ENCODE measurements around the gene TP53I11. TPM values are rescaled to one million over a fixed set of nuclear protein-coding genes. Genes with fewer than 3 reads are reported as not detected.

TP53I11 gene
- total and polyA plus RNA-seq, 9 of the 15 experiments (the other 6 are each of a cell fraction or from before 2014, with no cell fraction given) = 0.14 to 2.5 (median 1.2) TPM; not detected in 2

GRCh38 chr11:44936525-44936924 lies 14.2 kb downstream of the TP53I11 start (continued):
- TF ChIP-seq CEBPG (CRISPR knock-in tag; IDR thresholded peaks at IDR 0.05) (no peak), CEBPG (tag; conservative IDR thresholded peaks at IDR 0.05 in 1 of 2, IDR thresholded peaks at IDR 0.05 in 1 of 2) (no peak), KDM5B (IDR thresholded peaks at IDR 0.05; ENCODE audit: insufficient replicate concordance, low read depth, low read length) (no peak), FOXK1 (CRISPR knock-in tag; IDR thresholded peaks at IDR 0.05; ENCODE audit: borderline replicate concordance) (no peak), ILF3 (IDR thresholded peaks at IDR 0.05; ENCODE audit: borderline replicate concordance) (no peak), BHLHE40 (IDR thresholded peaks at IDR 0.05; ENCODE audit: low read length) (no peak), RERE (CRISPR knock-in tag; IDR thresholded peaks at IDR 0.05; ENCODE audit: borderline replicate concordance) (0 out of 2 replicates have a peak, but pooled peaks have one; percentile 23), NFRKB (IDR thresholded peaks at IDR 0.05; ENCODE audit: low read depth) (no peak), KAT7 (CRISPR knock-in tag; IDR thresholded peaks at IDR 0.05; ENCODE audit: borderline replicate concordance) (no peak), SRSF3 (IDR thresholded peaks at IDR 0.05; ENCODE audit: insufficient read depth, low read length) (no peak), FOSL1 (tag; conservative IDR thresholded peaks at IDR 0.05) (no peak), SETDB1 (IDR thresholded peaks at IDR 0.05; ENCODE audit: low read length) (no peak), TEAD1 (CRISPR knock-in tag; IDR thresholded peaks at IDR 0.05) (no peak), SMARCC2 (IDR thresholded peaks at IDR 0.05; ENCODE audit: low read depth) (no peak), GABPB2 (CRISPR knock-in tag; conservative IDR thresholded peaks at IDR 0.05) (no peak), ARNT (IDR thresholded peaks at IDR 0.05) (no peak)
- TF ChIP-seq, protein P1, sequence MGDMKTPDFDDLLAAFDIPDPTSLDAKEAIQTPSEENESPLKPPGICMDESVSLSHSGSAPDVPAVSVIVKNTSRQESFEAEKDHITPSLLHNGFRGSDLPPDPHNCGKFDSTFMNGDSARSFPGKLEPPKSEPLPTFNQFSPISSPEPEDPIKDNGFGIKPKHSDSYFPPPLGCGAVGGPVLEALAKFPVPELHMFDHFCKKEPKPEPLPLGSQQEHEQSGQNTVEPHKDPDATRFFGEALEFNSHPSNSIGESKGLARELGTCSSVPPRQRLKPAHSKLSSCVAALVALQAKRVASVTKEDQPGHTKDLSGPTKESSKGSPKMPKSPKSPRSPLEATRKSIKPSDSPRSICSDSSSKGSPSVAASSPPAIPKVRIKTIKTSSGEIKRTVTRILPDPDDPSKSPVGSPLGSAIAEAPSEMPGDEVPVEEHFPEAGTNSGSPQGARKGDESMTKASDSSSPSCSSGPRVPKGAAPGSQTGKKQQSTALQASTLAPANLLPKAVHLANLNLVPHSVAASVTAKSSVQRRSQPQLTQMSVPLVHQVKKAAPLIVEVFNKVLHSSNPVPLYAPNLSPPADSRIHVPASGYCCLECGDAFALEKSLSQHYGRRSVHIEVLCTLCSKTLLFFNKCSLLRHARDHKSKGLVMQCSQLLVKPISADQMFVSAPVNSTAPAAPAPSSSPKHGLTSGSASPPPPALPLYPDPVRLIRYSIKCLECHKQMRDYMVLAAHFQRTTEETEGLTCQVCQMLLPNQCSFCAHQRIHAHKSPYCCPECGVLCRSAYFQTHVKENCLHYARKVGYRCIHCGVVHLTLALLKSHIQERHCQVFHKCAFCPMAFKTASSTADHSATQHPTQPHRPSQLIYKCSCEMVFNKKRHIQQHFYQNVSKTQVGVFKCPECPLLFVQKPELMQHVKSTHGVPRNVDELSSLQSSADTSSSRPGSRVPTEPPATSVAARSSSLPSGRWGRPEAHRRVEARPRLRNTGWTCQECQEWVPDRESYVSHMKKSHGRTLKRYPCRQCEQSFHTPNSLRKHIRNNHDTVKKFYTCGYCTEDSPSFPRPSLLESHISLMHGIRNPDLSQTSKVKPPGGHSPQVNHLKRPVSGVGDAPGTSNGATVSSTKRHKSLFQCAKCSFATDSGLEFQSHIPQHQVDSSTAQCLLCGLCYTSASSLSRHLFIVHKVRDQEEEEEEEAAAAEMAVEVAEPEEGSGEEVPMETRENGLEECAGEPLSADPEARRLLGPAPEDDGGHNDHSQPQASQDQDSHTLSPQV (IDR thresholded peaks at IDR 0.05) = no peak
- TF ChIP-seq, protein P2, sequence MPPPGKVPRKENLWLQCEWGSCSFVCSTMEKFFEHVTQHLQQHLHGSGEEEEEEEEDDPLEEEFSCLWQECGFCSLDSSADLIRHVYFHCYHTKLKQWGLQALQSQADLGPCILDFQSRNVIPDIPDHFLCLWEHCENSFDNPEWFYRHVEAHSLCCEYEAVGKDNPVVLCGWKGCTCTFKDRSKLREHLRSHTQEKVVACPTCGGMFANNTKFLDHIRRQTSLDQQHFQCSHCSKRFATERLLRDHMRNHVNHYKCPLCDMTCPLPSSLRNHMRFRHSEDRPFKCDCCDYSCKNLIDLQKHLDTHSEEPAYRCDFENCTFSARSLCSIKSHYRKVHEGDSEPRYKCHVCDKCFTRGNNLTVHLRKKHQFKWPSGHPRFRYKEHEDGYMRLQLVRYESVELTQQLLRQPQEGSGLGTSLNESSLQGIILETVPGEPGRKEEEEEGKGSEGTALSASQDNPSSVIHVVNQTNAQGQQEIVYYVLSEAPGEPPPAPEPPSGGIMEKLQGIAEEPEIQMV (tag; conservative IDR thresholded peaks at IDR 0.05; ENCODE audit: low read depth) = no peak

All from K562 (cell line).